Esophagus (tissue), 2 donors: Measurements from ENCODE around the gene GZMH. TPM values are rescaled to one million over a fixed set of nuclear protein-coding genes. Genes with fewer than 3 reads are reported as not detected.
"Not testable (repeated sequence)": the region's sequence is repeated elsewhere in the genome, so short reads cannot be mapped to it uniquely, and the experiment has no call there.

Source experiments
- H3K27ac ChIP-seq, 2 donors: one replicate each; pipeline ENCODE4 v1.5.1; 2013; ENCODE audit warnings: low read depth in 2 of 2, mild to moderate bottlenecking in 2 of 2, inconsistent platforms in 1 of 2, low read length in 1 of 2, moderate library complexity in 1 of 2
- H3K27me3 ChIP-seq, 2 donors: one replicate each; pipeline ENCODE4 v1.6.1; 2013; ENCODE audit warnings: low read length in 2 of 2, control low read depth in 1 of 2, mild to moderate bottlenecking in 1 of 2; ENCODE audit not compliant: insufficient read depth in 2 of 2, control insufficient read depth in 1 of 2
- H3K36me3 ChIP-seq, 2 donors: one replicate each; pipeline ENCODE4 v1.6.1; 2013; ENCODE audit warnings: low read length in 1 of 2; ENCODE audit not compliant: control insufficient read depth in 2 of 2, insufficient read depth in 2 of 2
- H3K4me1 ChIP-seq, 2 donors: one replicate each; pipeline ENCODE4 v1.6.1; 2013; ENCODE audit warnings: low read length in 1 of 2; ENCODE audit not compliant: control insufficient read depth in 2 of 2, insufficient read depth in 2 of 2
- H3K4me3 ChIP-seq, 2 donors: one replicate each; pipeline ENCODE4 v1.5.1; 2013; ENCODE audit warnings: low read length in 2 of 2, mild to moderate bottlenecking in 2 of 2, low read depth in 1 of 2, moderate library complexity in 1 of 2
- H3K9me3 ChIP-seq, 2 donors: one replicate each; pipeline ENCODE4 v1.6.1; 2013; ENCODE audit warnings: mild to moderate bottlenecking in 2 of 2, low read depth in 1 of 2, low read length in 1 of 2, moderate library complexity in 1 of 2; ENCODE audit not compliant: control insufficient read depth in 2 of 2, insufficient read depth in 1 of 2
- WGBS, 2 donors: extraction: QIAGEN DNeasy Blood & Tissue Kit; methylation state at CpG; one replicate each; pipeline ENCODE4 v1.1.7; 2013; 5-methylcytosine and 5-hydroxymethylcytosine counted together
- polyA plus RNA-seq, 2 donors: library from polyadenylated mRNA; stranded (reverse); fragments of 200-250 nt; gene quantifications; one replicate each; pipeline ENCODE4 v1.2.3, GENCODE V29; 2013
- donor health status: healthy with polysubstance abuse.
- donor health status: Bipolar disorder and iron deficiency.

The GZMH gene, protein sequence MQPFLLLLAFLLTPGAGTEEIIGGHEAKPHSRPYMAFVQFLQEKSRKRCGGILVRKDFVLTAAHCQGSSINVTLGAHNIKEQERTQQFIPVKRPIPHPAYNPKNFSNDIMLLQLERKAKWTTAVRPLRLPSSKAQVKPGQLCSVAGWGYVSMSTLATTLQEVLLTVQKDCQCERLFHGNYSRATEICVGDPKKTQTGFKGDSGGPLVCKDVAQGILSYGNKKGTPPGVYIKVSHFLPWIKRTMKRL
- polyA plus RNA-seq: 1 to 10 TPM; 1.2 to 1.9 TPM

DNA sequence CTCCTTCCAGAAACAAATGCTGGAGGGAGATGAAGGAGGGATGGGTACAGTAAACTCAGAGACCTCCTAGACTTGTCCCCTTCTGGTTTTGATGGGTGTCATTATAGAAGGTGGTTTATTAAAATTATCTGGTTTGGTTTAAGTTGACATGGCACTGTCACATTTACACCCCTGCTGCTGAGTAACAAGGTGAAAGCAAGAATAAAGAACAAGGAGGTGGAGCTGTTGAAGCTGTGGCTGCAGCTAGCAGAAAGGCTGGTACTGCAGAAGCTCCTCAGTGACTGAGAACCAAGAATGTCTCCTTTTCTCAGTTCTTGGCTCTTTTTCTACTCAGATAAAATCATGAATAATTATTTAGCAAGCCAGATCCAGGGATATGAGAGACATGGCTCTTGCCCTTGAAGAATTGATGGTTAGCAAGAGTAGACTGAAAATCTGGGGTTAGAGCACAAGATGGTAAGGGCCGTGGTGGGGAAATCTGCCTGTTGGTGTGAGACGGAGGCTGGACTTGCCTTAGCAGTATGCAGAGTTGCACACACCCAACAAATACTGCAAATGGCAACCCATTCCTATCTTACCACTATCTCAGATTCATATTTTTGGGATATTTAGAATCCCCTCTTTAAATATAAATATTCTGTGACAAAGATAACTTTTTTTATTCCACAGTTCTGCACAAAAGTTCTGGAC is at the start of gene GZMH:
Gene GZMH (minus strand): TSS at position 31 of the 690 bp plus-strand sequence. CDS start 72 bp downstream, outside the sequence.
- Histone ChIP-seq H3K27ac (no peak within 1 kb of the TSS), H3K9me3 (no peaks in the 10 kb centered on the region), H3K27me3 (no peaks in the 10 kb centered on the region), H3K4me3 (no peak within 1 kb of the TSS), H3K36me3 (no peaks in the 10 kb centered on the region), H3K4me1 (peaks cover 0 to 2% of the 10 kb centered on the region in 2 donors)
- 88 to 95% methylated on average over 2 of the region's 2 CpGs for WGBS, 2 donors

DNA sequence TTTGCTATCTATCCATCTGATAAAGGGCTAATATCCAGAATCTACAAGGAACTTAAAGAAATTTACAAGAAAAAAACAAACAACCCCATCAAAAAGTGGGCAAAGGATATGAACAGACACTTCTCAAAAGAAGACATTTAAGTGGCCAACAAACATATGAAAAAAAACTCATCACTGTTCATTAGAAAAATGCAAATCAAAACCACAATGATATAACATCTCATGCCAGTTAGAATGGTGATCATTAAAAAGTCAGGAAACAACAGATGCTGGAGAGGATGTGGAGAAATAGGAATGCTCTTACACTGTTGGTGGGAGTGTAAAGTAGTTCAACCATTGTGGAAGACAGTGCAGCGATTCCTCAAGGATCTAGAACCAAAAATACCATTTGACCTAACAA is 38.9 kb upstream of the GZMH start:
- WGBS, 2 donors: 58 to 74% methylated on average over 1 of the region's 1 CpG
- not testable (repeated sequence) for H3K27me3 ChIP-seq, H3K27ac ChIP-seq, H3K4me3 ChIP-seq, H3K4me1 ChIP-seq, H3K36me3 ChIP-seq, H3K9me3 ChIP-seq

DNA sequence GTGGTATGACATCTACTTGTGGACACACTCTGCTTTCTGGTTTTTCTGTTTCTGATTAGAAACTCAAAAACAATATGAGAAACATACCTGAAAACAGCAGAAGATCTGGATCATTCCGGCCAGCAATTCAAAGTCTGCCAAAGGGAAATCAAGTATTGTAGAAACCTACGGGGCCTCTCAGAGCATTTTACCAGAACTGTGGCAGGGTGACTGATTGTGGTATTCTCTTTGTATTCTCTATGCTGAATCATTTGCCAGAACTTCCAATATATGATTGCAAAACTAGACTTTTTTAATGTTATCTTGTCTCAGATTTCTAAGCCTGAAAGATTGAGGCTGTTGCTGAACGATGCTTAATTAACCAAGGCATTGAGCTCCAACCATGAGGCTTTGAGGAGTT is 30.4 kb upstream of the GZMH start:
- Histone ChIP-seq H3K4me3 (no peak overlapping the region), H3K36me3 (no peaks in the 10 kb centered on the region), H3K27me3 (no peaks in the 10 kb centered on the region), H3K9me3 (no peaks in the 10 kb centered on the region), H3K4me1 (no peaks in the 10 kb centered on the region), H3K27ac (no peak overlapping the region)
- WGBS, 2 donors: 50% methylated on average over 3 of the region's 3 CpGs

DNA sequence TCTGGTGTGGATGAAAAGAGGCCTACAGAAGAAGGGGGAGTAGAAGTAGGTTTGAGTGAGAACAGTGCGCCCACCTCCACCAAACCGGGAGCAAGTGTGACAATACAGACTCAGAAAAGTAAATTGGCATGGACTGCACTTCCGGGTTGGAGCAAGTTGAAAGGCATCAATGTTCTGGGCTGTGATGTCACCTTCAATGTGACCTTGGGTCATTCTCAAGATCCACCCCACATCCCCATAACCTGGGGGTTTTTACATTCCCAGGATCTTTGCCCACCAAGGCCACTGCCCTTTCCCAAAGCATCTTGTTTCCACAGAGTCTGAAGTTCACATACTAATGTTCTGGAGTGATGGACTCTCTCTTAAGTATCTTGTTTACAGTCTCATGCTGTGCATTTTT is 29.8 kb upstream of the GZMH start:
- H3K27me3 ChIP-seq: no peaks in the 10 kb centered on the region
- 84 to 89% methylated on average over 3 of the region's 3 CpGs for WGBS, 2 donors

DNA sequence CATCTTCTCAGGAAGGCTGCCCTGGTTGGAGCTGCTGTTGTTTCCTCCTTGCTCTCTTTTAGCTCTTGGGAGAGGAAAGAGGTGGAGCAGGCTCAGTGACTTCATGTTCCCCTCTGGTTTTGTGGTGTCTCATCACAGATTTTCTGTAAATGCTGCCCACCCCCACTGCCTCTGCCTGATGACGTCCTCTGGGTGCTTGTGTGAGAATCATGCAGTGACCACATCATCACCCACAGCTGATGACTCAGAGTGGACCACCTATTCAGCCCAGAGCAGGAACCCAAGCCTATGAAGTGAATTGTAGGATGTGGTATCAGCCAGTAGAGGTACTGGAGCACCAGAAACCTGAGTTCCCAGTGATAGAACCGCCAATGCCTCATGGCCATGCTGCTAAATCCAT is 24.7 kb upstream of the GZMH start, which contains the start of gene GZMB:
Gene GZMB (minus strand): TSS at position 33 of the 400 bp plus-strand sequence. CDS start 30 bp downstream, at position 3.
- Histone ChIP-seq H3K4me3 (no peak within 1 kb of the TSS), H3K9me3 (no peaks in the 10 kb centered on the region), H3K36me3 (no peaks in the 10 kb centered on the region), H3K27ac (peak within 1 kb of the TSS in 1 of 2 donors; percentile 11), H3K4me1 (peaks cover 0 to 10% of the 10 kb centered on the region in 2 donors), H3K27me3 (no peaks in the 10 kb centered on the region)
- 68 to 71% methylated on average over 2 of the region's 2 CpGs for WGBS, 2 donors

More for the DNA sequence above, 29.8 kb upstream of the GZMH start:
- H3K4me1 ChIP-seq: no peaks in the 10 kb centered on the region
- H3K4me3 ChIP-seq: no peak overlapping the region
- no peaks in the 10 kb centered on the region for H3K9me3 ChIP-seq
- no peak overlapping the region for H3K27ac ChIP-seq
- H3K36me3 ChIP-seq: no peaks in the 10 kb centered on the region

DNA sequence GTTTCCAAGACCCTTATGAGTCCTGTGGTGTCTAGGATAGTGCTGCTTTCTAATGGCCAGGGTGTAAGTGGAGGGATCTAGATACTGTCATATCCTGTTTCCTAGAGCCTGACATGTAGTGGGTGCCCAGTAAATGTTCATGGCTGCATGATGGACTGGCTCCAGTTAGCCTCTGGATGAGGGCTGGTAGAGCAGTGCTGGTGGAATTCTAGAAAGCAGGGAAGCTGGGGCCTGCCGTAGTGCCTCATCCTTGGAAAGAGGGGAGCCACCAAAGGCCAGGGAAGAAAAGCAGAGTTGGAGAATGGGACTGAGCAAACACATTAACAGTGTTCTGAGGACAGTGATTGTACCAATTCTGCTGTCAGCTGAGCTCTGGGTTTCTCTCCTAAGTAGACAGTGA is 23.9 kb upstream of the GZMH start:
- no peaks in the 10 kb centered on the region for H3K27me3 ChIP-seq
- H3K36me3 ChIP-seq: no peaks in the 10 kb centered on the region
- no peak overlapping the region for H3K4me3 ChIP-seq
- H3K4me1 ChIP-seq: peaks cover 0 to 10% of the 10 kb centered on the region in 2 donors
- H3K27ac ChIP-seq: no peak overlapping the region
- 93 to 100% methylated on average over 1 of the region's 1 CpG for WGBS, 2 donors
- no peaks in the 10 kb centered on the region for H3K9me3 ChIP-seq

DNA sequence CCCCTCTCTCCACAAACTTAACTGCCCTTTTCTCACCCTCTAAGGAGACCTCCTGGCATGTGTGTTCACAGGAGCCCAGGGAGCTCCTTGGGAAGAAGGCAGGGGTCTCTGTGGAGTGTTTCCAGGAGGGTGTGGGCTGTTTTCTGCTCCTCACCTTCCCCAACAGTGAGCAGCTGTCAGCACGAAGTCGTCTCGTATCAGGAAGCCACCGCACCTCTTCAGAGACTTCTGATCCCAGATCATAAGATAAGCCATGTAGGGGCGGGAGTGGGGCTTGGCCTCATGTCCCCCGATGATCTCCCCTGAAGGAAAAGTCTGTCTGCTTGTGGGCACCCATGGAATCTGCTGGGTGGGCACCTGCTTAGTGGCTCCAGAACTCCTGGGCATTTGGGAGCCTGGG is 23.3 kb upstream of the GZMH start:
- no peaks in the 10 kb centered on the region for H3K9me3 ChIP-seq
- WGBS, 2 donors: 59 to 61% methylated on average over 6 of the region's 6 CpGs
- H3K4me1 ChIP-seq: peaks cover 0 to 10% of the 10 kb centered on the region in 2 donors
- no peak overlapping the region for H3K4me3 ChIP-seq
- H3K27me3 ChIP-seq: no peaks in the 10 kb centered on the region
- H3K27ac ChIP-seq: no peak overlapping the region
- no peaks in the 10 kb centered on the region for H3K36me3 ChIP-seq

DNA sequence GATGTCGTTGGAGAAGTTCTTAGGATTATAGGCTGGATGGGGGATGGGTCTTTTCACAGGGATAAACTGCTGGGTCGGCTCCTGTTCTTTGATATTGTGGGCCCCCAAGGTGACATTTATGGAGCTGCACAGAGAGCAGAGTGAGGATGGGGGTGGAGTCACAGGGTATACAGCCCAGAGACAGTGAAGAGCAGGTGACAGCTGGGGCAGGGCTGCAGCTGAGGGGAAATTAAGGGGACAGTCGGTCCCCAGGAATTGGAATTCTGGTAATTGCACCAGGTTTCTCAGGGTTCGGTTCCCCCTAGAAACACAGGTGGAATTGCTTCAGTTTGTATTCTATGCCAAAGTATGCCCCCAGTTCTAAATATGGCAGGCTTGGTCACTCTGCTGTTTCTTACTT is 22.9 kb upstream of the GZMH start:
- no peak overlapping the region for H3K27ac ChIP-seq
- H3K36me3 ChIP-seq: no peaks in the 10 kb centered on the region
- H3K4me1 ChIP-seq: peaks cover 0 to 10% of the 10 kb centered on the region in 2 donors
- no peaks in the 10 kb centered on the region for H3K27me3 ChIP-seq
- no peaks in the 10 kb centered on the region for H3K9me3 ChIP-seq
- H3K4me3 ChIP-seq: no peak overlapping the region
- WGBS, 2 donors: 76 to 84% methylated on average over 4 of the region's 4 CpGs

DNA sequence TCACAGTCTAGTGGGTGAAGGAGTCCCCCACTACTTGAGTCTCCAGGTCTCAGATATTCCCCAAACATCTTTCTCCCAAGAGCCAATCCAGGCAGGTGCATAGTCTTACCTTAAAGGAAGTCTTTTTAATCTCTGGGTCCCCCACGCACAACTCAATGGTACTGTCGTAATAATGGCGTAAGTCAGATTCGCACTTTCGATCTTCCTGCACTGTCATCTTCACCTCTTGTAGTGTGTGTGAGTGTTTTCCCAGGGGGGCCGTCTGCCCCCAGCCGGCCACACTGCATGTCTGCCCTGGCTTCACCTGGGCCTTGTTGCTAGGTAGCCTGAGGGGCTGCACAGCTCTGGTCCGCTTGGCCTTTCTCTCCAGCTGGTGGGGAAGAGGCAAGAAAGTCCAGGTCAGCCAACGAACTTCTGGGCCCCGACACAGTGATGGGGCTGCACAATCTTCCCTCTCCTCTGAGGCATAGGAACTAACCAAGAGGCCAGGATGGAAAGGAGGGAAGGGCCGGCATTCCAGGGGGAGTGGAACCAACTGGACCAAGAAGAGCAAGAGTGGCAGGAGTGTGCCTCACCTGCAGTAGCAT is 22.4 kb upstream of the GZMH start:
- Histone ChIP-seq H3K4me1 (peaks cover 0 to 10% of the 10 kb centered on the region in 2 donors), H3K4me3 (no peak overlapping the region), H3K36me3 (no peaks in the 10 kb centered on the region), H3K27me3 (no peaks in the 10 kb centered on the region), H3K27ac (no peak overlapping the region), H3K9me3 (no peaks in the 10 kb centered on the region)
- 94 to 95% methylated on average over 11 of the region's 11 CpGs for WGBS, 2 donors
